Muscle of arm (tissue), 12 donors: ENCODE measurements around the gene ATP1A4. TPM values are rescaled to one million over a fixed set of nuclear protein-coding genes. Genes with fewer than 3 reads are reported as not detected.

Experiments used
- DNase-seq: peaks from one replicate; pipeline ENCODE4 v3.0.0-alpha.2; 2013
- polyA plus RNA-seq, 12 donors: library from polyadenylated mRNA; unstranded; fragments of 120-200 nt; gene quantifications; one replicate each; pipeline ENCODE4 v1.2.1, GENCODE V29; 2013; ENCODE audit not compliant: insufficient read length in 12 of 12

ATP1A4 gene
- polyA plus RNA-seq, 12 donors, result 0.87 to 6.0 (median 3.1) TPM; not detected in 2

- no peak for DNase-seq
Measured at GRCh38 chr1:160143695-160144094, 7.7 kb upstream of the ATP1A4 start.

GRCh38 chr1:160144921-160145320, 6.5 kb upstream of the ATP1A4 start:
- DNase-seq, result no peak

- DNase-seq, result no peak
Measured at GRCh38 chr1:160146107-160146506, 5.3 kb upstream of the ATP1A4 start.

- no peak for DNase-seq
Measured at GRCh38 chr1:160148121-160148520, 3.3 kb upstream of the ATP1A4 start.

- no peak for DNase-seq
Measured at GRCh38 chr1:160149233-160149632, 2.2 kb upstream of the ATP1A4 start.

GRCh38 chr1:160149716-160150115, 1.7 kb upstream of the ATP1A4 start:
- DNase-seq, result no peak

GRCh38 chr1:160154790-160155189, 3.4 kb downstream of the ATP1A4 start:
- DNase-seq, result no peak

- DNase-seq, result no peak
Measured at GRCh38 chr1:160156361-160156760, 5.0 kb downstream of the ATP1A4 start.

- DNase-seq, result no peak
Measured at GRCh38 chr1:160157174-160157573, 5.8 kb downstream of the ATP1A4 start.

- DNase-seq, result no peak
Measured at GRCh38 chr1:160158031-160158430, 6.6 kb downstream of the ATP1A4 start.

GRCh38 chr1:160158534-160158933, 7.1 kb downstream of the ATP1A4 start:
- no peak for DNase-seq

- no peak for DNase-seq
Measured at GRCh38 chr1:160159846-160160245, 8.4 kb downstream of the ATP1A4 start.

- no peak for DNase-seq
Measured at GRCh38 chr1:160161965-160162705, 10.7 kb downstream of the ATP1A4 start.

GRCh38 chr1:160162931-160163330, 11.5 kb downstream of the ATP1A4 start:
- DNase-seq, result no peak

GRCh38 chr1:160163615-160164014, 12.2 kb downstream of the ATP1A4 start:
- DNase-seq, result no peak

- DNase-seq, result no peak
Measured at GRCh38 chr1:160164121-160164520, 12.7 kb downstream of the ATP1A4 start.

- no peak for DNase-seq
Measured at GRCh38 chr1:160166166-160166868, 14.9 kb downstream of the ATP1A4 start.

GRCh38 chr1:160167056-160167455, 15.7 kb downstream of the ATP1A4 start:
- DNase-seq, result no peak

- DNase-seq, result no peak
Measured at GRCh38 chr1:160167580-160167979, 16.2 kb downstream of the ATP1A4 start.

GRCh38 chr1:160168016-160168415, 16.6 kb downstream of the ATP1A4 start:
- DNase-seq, result no peak

- no peak for DNase-seq
Measured at GRCh38 chr1:160168609-160169369, 17.4 kb downstream of the ATP1A4 start.

- DNase-seq, result no peak
Measured at GRCh38 chr1:160169553-160170399, 18.4 kb downstream of the ATP1A4 start.
